ENCODE results near the gene MT1B.

MT1B gene

DNA sequence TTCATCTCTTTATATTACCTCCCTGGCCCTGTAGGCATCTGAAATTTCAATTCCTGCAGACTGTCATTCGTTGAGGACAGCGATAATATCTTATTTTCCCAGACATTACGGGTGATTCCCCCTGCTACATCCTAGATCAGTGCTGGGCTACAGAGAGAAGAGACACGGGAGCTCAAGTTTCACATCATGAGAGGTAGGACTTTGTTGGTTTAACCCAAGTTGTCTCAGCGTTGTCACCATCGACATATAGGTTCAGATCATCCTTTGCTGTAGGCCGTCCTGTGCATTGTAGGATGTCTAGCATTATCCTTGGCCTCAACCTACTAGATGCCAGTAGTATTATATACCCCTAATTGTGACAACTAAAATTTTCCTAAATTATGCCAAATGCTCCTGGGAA is 49.8 kb downstream of the MT1B start:
- H2BK12ac ChIP-seq (ENCODE audit: low read length in 2 of 2): peak overlapping the region; percentile 20 to 31
- peak overlapping the region; percentile 8 for H4K8ac ChIP-seq (ENCODE audit: low read length)
- no peak for DNase-seq
- H2BK15ac ChIP-seq (ENCODE audit: low read depth, poor library complexity, severe bottlenecking): peak overlapping the region; percentile 77
- no peak overlapping the region for H2BK120ac ChIP-seq (ENCODE audit: low read depth, low read length)
- WGBS: 84% methylated on average over 7 of the region's 7 CpGs
- H3K4ac ChIP-seq (ENCODE audit: low read depth in 1 of 2, low read length in 2 of 2): no peak overlapping the region
- no peak overlapping the region for H3K23ac ChIP-seq (ENCODE audit: low read length in 2 of 2)
- peak overlapping the region in 1 of 2 experiments; percentile 43 for H3K18ac ChIP-seq (ENCODE audit: low read depth in 1 of 2, low read length in 2 of 2)
- no peaks in the 10 kb centered on the region for H3K9me3 ChIP-seq (ENCODE audit: control insufficient read depth, low read length)
- no peak overlapping the region for H3K4me3 ChIP-seq (ENCODE audit: insufficient read depth in 1 of 2, low read depth in 1 of 2, low read length in 2 of 2)
- no peaks in the 10 kb centered on the region for H3K4me1 ChIP-seq (ENCODE audit: control insufficient read depth, insufficient read depth, low read depth, low read length)
- no peak overlapping the region for H3K4me2 ChIP-seq (ENCODE audit: low read length, poor library complexity, severe bottlenecking)
- H2AK5ac ChIP-seq (ENCODE audit: low read length, severe bottlenecking): no peak overlapping the region
- no peak overlapping the region for H3K27ac ChIP-seq (ENCODE audit: low read length, poor library complexity, severe bottlenecking)
- no peaks in the 10 kb centered on the region for H3K27me3 ChIP-seq (ENCODE audit: control insufficient read depth in 1 of 2, insufficient read depth in 1 of 2, low read length in 2 of 2)
- H2AFZ ChIP-seq (ENCODE audit: low read depth, low read length): peak overlapping the region; percentile 81
- peak overlapping the region; percentile 41 for H3K9ac ChIP-seq (ENCODE audit: low read length)
- H3K79me1 ChIP-seq (replicated peaks; ENCODE audit: low read length, poor library complexity, severe bottlenecking): no peaks in the 10 kb centered on the region
- no peaks in the 10 kb centered on the region for H3K36me3 ChIP-seq (ENCODE audit: control insufficient read depth in 1 of 2, insufficient read depth in 2 of 2, low read depth in 1 of 2, low read length in 2 of 2)
- no peak overlapping the region for H4K91ac ChIP-seq (ENCODE audit: low read length)
- no peak overlapping the region for H3K14ac ChIP-seq (ENCODE audit: low read length in 2 of 2)
- H2BK5ac ChIP-seq (ENCODE audit: low read depth, low read length, poor library complexity, severe bottlenecking): no peak overlapping the region
